ENCODE measurements around the gene CDHR5.
A peak's percentile ranks its signal among the peaks of the same experiment; 100 is the strongest.

CDHR5 gene, protein sequence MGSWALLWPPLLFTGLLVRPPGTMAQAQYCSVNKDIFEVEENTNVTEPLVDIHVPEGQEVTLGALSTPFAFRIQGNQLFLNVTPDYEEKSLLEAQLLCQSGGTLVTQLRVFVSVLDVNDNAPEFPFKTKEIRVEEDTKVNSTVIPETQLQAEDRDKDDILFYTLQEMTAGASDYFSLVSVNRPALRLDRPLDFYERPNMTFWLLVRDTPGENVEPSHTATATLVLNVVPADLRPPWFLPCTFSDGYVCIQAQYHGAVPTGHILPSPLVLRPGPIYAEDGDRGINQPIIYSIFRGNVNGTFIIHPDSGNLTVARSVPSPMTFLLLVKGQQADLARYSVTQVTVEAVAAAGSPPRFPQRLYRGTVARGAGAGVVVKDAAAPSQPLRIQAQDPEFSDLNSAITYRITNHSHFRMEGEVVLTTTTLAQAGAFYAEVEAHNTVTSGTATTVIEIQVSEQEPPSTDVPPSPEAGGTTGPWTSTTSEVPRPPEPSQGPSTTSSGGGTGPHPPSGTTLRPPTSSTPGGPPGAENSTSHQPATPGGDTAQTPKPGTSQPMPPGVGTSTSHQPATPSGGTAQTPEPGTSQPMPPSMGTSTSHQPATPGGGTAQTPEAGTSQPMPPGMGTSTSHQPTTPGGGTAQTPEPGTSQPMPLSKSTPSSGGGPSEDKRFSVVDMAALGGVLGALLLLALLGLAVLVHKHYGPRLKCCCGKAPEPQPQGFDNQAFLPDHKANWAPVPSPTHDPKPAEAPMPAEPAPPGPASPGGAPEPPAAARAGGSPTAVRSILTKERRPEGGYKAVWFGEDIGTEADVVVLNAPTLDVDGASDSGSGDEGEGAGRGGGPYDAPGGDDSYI

DNA sequence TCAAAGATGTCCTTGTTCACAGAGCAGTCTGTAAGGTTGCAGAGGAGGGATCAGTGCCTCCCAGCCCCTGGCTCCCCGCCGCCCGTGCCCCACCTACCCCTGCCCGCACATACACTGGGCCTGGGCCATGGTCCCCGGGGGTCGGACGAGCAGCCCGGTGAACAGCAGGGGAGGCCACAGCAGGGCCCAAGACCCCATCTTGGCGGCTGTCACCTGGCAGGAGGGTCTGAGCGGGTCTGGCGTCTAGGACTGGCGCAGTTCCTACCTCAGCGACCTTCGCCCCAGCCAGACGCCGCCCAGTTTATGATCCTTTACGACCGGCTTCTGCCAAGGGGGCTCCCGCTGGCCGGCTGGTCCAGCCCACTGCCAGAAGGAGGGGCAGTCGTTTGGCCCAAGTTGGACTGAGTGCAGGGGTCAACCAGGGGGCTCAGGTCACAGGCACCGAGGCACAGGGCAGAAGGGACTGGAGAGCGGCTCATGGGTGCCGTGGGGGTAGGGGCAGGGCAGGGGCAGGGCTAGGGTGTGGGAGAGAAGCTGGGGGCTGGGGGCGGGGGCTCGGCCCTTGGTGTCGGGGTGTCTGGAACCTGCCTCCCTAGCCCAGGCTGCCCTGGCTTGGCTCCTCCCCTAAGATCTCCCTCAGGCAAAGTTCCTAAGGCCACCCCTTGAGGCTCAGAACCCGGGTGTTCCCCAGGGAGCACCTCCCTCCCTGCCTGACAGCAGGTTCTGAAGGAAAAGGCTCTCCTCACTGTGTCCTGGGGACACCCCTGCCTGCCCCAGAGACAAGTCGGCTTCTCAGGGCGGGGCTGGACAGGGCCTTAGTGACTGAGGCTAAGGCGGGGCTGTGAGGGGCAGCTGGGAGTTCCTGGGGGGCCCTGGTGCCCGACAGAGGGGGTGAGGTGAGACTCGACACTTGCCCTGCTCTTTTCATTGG, at the start of gene CDHR5:
Gene CDHR5 (minus strand): TSS at position 251 of the 931 bp plus-strand sequence. CDS start 53 bp downstream, at position 198.
- TF ChIP-seq, protein P1, sequence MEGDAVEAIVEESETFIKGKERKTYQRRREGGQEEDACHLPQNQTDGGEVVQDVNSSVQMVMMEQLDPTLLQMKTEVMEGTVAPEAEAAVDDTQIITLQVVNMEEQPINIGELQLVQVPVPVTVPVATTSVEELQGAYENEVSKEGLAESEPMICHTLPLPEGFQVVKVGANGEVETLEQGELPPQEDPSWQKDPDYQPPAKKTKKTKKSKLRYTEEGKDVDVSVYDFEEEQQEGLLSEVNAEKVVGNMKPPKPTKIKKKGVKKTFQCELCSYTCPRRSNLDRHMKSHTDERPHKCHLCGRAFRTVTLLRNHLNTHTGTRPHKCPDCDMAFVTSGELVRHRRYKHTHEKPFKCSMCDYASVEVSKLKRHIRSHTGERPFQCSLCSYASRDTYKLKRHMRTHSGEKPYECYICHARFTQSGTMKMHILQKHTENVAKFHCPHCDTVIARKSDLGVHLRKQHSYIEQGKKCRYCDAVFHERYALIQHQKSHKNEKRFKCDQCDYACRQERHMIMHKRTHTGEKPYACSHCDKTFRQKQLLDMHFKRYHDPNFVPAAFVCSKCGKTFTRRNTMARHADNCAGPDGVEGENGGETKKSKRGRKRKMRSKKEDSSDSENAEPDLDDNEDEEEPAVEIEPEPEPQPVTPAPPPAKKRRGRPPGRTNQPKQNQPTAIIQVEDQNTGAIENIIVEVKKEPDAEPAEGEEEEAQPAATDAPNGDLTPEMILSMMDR (IDR thresholded peaks at IDR 0.05; ENCODE audit: low read depth, low read length) = no peak
- no peak within 1 kb of the TSS for H3K4me3 ChIP-seq (ENCODE audit: low read depth, low read length)

DNA sequence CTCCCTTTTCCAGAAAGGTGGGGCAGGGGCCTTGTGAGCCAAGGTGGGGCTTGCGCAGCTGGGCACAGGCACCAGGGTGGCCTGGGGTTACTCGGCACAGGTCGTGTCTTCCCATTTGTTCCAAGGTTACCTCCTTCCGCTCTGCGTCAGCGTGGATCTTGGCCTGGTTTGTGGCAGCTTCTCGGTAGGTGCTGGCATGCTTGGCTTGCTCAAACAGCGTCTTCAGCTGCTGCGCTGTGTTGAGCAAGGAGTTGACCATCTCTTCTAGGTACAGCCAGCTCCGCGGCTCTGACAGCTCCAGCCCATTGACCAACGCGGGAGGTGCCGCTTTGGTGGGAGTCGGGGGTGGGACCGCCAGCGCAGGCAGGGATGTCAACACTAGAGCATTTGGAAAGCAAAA, 49.7 kb upstream of the CDHR5 start:
- no peak overlapping the region for H3K4me3 ChIP-seq (ENCODE audit: low read depth, low read length)
- TF ChIP-seq, protein P1 (IDR thresholded peaks at IDR 0.05; ENCODE audit: low read depth, low read length) = no peak

DNA sequence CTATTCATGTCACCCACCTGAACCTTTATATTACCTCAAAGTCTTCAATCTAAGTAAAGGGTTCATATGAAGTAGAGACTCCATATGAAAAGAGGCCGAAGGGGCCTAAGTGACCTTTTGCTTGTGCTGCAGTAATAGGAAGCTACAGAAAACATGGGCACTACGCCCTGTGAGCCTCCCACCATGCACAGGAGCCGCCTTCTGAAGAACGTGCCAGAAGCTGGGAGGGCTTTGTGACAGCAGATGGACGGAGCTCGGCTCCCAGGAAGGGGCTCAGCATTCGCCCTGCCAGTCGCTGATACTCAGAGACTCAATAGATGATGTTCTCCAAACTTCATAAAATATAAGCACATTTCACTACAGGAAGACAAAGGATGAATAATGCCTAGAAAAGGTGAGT, 49.1 kb upstream of the CDHR5 start:
- no peak overlapping the region for H3K4me3 ChIP-seq (ENCODE audit: low read depth, low read length)
- TF ChIP-seq, protein P1 (IDR thresholded peaks at IDR 0.05; ENCODE audit: low read depth, low read length) = no peak

DNA sequence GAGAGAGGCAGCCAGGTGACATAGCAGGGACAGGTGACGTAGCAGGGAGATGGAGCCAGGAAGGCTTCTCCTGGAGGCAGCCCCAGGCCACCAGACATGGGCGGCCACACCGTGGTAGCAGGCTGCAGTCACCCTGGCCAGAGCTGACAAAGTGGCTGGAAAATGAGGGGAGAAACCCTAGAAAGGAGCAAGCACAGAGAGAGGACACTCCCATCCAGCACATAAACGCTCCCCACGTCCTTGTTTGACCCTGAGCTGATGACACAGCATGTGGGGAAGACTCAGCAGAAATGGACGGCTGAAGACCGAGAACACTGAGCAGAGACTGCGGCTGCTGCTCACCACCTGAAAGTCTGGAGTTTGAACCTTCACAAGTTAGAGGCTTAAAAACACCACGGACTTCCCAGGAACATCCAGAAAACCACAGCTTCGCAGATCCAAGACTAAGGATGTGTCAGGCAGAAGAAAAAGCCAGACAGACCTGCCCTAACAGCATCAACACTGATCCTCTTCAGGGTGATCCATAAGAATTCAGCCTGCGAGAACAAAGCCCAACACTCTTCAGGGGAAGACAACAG, 41.0 kb upstream of the CDHR5 start:
- H3K4me3 ChIP-seq (ENCODE audit: low read depth, low read length) = no peak overlapping the region
- TF ChIP-seq, protein P1 (IDR thresholded peaks at IDR 0.05; ENCODE audit: low read depth, low read length) = no peak

DNA sequence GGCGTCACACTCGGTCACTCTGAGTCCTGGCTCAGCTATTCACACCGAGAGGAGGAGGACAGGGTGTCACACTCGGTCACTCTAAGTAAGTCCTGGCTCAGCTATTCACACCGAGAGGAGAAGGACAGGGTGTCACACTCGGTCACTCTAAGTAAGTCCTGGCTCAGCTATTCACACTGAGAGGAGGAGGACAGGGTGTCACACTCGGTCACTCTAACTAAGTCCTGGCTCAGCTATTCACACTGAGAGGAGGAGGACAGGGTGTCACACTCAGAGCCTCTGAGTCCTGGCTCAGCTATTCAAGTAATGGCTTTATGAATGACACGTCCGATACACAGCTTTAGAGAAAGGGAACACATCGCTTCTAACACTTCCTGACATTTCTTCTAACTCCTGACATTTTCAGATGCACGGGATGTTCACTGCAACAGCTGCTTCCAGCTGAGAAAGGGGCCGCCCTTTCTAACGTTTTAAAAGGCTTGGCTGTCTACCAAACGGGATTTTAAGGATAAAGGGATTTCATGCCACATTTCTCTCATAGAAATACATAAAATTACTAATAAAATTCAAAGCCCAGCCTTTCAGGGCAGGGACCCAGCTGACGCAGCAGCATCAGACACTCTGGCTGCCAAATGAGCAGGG, 40.4 kb upstream of the CDHR5 start:
- TF ChIP-seq, protein P1 (IDR thresholded peaks at IDR 0.05; ENCODE audit: low read depth, low read length) = no peak
- H3K4me3 ChIP-seq (ENCODE audit: low read depth, low read length) = no peak overlapping the region

DNA sequence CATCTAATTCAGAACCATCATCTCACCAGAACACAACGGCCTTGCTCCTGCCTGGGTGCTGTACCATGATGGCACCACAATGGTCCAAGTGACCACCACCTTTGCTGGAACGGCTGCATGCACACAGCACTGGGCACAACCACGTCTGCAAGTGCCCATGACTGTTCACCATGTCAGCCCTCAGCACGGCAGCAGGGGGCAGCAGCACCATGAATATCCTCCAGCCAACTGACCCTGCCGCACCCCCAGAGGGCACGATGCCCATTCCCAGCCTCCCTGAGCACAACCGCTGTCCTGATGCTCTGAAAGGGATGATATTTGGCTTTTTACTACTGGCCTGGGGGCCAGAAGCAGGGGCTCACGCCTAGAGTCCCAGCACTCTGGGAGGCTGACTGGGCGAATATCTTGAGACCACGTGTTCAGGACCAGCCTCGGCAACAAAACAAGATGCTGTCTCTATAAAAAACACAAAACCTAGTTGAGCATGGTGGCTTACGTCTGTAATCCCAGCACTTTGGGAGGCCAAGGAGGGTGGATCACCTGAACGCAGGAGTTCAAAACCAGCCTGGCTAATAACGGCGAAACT, 38.0 kb upstream of the CDHR5 start:
- no peak overlapping the region for H3K4me3 ChIP-seq (ENCODE audit: low read depth, low read length)
- TF ChIP-seq, protein P1 (IDR thresholded peaks at IDR 0.05; ENCODE audit: low read depth, low read length) = peak; percentile 56
